Measurements from ENCODE around the gene ST8SIA6.

The ST8SIA6 gene

GRCh38 chr10:17344206-17344605, 110.2 kb downstream of the ST8SIA6 start:
- no peak overlapping the region for H3K4me2 ChIP-seq (ENCODE audit: low read length)
- no peak overlapping the region for H3K27ac ChIP-seq
- no peaks in the 10 kb centered on the region for H3K4me1 ChIP-seq
- no peaks in the 10 kb centered on the region for H3K79me2 ChIP-seq
- no peaks in the 10 kb centered on the region for H3K9me3 ChIP-seq (ENCODE audit: control insufficient read depth, low read length)
- H3K36me3 ChIP-seq (ENCODE audit: control insufficient read depth, insufficient read depth, low read length), result no peaks in the 10 kb centered on the region
- no peaks in the 10 kb centered on the region for H3K27me3 ChIP-seq (ENCODE audit: control insufficient read depth, insufficient read depth, low read length)
- H2AFZ ChIP-seq, result no peak overlapping the region
- no peak for TF ChIP-seq CTCF (IDR thresholded peaks at IDR 0.05)
- H3K9ac ChIP-seq, result no peak overlapping the region
- H3K4me3 ChIP-seq (ENCODE audit: low read depth, low read length), result no peak overlapping the region

DNA sequence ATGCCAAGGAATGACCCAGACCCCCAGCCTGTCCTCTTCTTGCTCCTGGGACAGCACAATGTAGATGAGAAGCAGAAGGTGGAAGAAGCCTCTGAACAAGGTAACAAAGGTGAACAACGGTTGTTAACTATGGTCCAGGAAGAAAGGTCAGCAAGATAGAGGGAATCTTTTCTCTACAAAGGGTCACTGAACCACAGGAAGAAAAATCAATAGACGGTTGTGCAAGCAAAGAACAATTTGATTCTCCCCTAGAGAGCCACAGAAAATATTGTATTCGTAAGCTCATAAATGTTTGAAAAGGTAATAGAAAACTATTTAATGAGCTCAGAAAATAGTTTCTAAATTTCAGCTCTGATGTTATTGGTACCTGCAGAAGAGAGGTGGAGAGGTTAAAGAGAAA, 111.3 kb downstream of the ST8SIA6 start:
- no peak overlapping the region for H3K9ac ChIP-seq
- no peak overlapping the region for H3K4me3 ChIP-seq (ENCODE audit: low read depth, low read length)
- no peak for TF ChIP-seq CTCF (IDR thresholded peaks at IDR 0.05)
- H3K4me2 ChIP-seq (ENCODE audit: low read length), result no peak overlapping the region
- no peak overlapping the region for H3K27ac ChIP-seq
- H3K9me3 ChIP-seq (ENCODE audit: control insufficient read depth, low read length), result no peaks in the 10 kb centered on the region
- H3K36me3 ChIP-seq (ENCODE audit: control insufficient read depth, insufficient read depth, low read length), result no peaks in the 10 kb centered on the region
- H3K27me3 ChIP-seq (ENCODE audit: control insufficient read depth, insufficient read depth, low read length), result no peaks in the 10 kb centered on the region
- no peaks in the 10 kb centered on the region for H3K4me1 ChIP-seq
- H3K79me2 ChIP-seq, result no peaks in the 10 kb centered on the region
- no peak overlapping the region for H2AFZ ChIP-seq

DNA sequence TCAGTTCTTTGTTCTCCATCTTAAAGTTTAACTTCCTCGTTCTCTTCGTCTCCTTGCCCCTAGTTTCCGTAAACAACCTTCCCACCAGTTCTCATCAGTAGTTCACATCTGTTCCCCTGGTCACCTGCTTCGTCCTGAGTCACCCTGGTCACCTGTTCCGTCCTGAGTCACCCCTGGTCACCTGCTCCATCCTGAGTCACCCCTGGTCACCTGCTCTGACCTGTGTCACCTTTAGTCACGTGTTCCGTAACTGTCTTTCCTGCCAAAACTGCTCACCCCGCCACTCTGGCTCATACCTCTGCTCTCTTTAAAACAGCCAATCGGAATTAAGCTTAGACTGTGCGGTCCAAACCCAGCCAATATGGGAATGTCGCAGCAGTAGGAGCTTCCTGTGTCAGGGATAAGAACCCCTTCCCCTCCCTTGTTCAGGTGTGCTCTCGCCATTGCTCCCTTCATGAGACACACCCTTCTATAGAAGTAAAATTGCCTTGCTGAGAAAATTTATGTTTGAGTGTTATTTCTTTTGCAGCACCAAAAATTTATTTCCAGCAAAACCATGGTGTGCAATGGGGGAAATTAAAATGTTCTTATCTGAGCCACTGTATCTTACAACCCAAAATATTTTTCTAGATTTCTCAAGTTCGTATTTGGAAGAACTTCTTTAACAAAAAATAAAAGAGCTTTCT, 114.1 kb downstream of the ST8SIA6 start:
- no peak overlapping the region for H3K27ac ChIP-seq
- H3K4me1 ChIP-seq, result no peaks in the 10 kb centered on the region
- no peak overlapping the region for H3K4me2 ChIP-seq (ENCODE audit: low read length)
- H3K4me3 ChIP-seq (ENCODE audit: low read depth, low read length), result no peak overlapping the region
- no peaks in the 10 kb centered on the region for H3K9me3 ChIP-seq (ENCODE audit: control insufficient read depth, low read length)
- H3K79me2 ChIP-seq, result no peaks in the 10 kb centered on the region
- no peak overlapping the region for H3K9ac ChIP-seq
- H3K36me3 ChIP-seq (ENCODE audit: control insufficient read depth, insufficient read depth, low read length), result no peaks in the 10 kb centered on the region
- H3K27me3 ChIP-seq (ENCODE audit: control insufficient read depth, insufficient read depth, low read length), result no peaks in the 10 kb centered on the region
- no peak overlapping the region for H2AFZ ChIP-seq
- TF ChIP-seq CTCF (IDR thresholded peaks at IDR 0.05), result no peak

DNA sequence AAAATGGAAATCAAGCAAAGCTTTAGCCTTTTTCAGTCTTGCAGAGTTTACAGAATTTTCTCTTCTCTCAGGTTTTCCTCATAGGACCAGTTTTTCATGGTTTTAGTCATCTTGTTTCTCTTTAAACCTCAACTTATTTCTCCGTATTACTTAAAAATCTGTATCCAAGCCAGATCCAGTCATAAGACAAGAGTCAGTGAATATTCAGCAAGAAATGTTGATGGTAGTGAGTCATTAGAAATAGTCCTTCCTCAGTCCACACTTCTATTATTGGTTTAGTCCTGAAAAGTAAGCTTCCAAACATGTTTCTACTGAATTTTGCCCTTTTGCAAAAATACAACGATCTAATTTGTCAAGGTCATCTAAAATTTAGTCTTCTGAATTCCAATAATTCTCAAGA, 119.3 kb downstream of the ST8SIA6 start:
- H3K9ac ChIP-seq, result no peak overlapping the region
- H3K27ac ChIP-seq, result no peak overlapping the region
- H3K4me2 ChIP-seq (ENCODE audit: low read length), result no peak overlapping the region
- no peaks in the 10 kb centered on the region for H3K79me2 ChIP-seq
- no peaks in the 10 kb centered on the region for H3K27me3 ChIP-seq (ENCODE audit: control insufficient read depth, insufficient read depth, low read length)
- H3K4me3 ChIP-seq (ENCODE audit: low read depth, low read length), result no peak overlapping the region
- no peak overlapping the region for H2AFZ ChIP-seq
- no peak for TF ChIP-seq CTCF (IDR thresholded peaks at IDR 0.05)
- no peaks in the 10 kb centered on the region for H3K4me1 ChIP-seq
- no peaks in the 10 kb centered on the region for H3K9me3 ChIP-seq (ENCODE audit: control insufficient read depth, low read length)
- H3K36me3 ChIP-seq (ENCODE audit: control insufficient read depth, insufficient read depth, low read length), result no peaks in the 10 kb centered on the region

DNA sequence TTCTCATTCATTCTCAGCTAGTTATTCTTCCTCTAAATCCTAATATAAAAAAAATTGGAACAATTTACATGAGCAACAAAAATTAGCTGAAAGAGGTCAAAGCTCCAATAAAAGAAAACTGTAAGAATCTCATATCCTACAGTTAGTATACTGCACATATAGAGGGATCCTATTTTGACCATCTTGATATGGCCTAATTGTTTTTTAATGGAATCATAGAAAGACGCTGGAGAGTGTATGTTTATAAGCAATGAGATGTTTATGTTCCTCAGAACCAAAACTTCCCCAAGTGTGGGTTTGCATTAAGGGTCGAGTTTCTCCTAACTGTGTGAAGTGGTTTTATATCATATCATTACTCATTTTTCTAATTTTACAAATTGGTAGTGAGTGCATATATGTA, 123.9 kb downstream of the ST8SIA6 start:
- Histone ChIP-seq H3K4me2 (ENCODE audit: low read length) (no peak overlapping the region), H3K4me1 (no peaks in the 10 kb centered on the region), H3K9me3 (ENCODE audit: control insufficient read depth, low read length) (no peaks in the 10 kb centered on the region), H3K27me3 (ENCODE audit: control insufficient read depth, insufficient read depth, low read length) (no peaks in the 10 kb centered on the region), H3K36me3 (ENCODE audit: control insufficient read depth, insufficient read depth, low read length) (no peaks in the 10 kb centered on the region), H3K4me3 (ENCODE audit: low read depth, low read length) (no peak overlapping the region), H3K9ac (no peak overlapping the region), H3K27ac (no peak overlapping the region), H3K79me2 (no peaks in the 10 kb centered on the region), H2AFZ (no peak overlapping the region)
- no peak for TF ChIP-seq CTCF (IDR thresholded peaks at IDR 0.05)
